PFSK-1 (cell line): ENCODE data around the gene PROCA1.
A peak's percentile ranks its signal among the peaks of the same experiment; 100 is the strongest.

ENCODE experiments used
- FOXP2 ChIP-seq: optimal IDR thresholded peaks from 2 replicates; pipeline ENCODE3; 2011; ENCODE audit warnings: borderline replicate concordance, control low read depth, inconsistent platforms; ENCODE audit not compliant: insufficient read depth; ENCODE audit errors: extremely low read length, extremely low read depth
- POLR2AphosphoS5 ChIP-seq: IDR thresholded peaks from 2 replicates; pipeline ENCODE4 v1.6.1; 2012; ENCODE audit warnings: low read depth, mild to moderate bottlenecking, control low read depth, low read length, moderate library complexity
- SIN3A ChIP-seq: IDR thresholded peaks from 2 replicates; pipeline ENCODE4 v1.6.1; 2012; ENCODE audit warnings: mild to moderate bottlenecking, low read length, moderate library complexity, borderline replicate concordance; ENCODE audit not compliant: insufficient read depth
- TAF1 ChIP-seq: IDR thresholded peaks from 2 replicates; pipeline ENCODE4 v1.6.1; 2012; ENCODE audit warnings: low read length, control low read depth, borderline replicate concordance; ENCODE audit not compliant: insufficient read depth
- TF ChIP-seq, protein P1 (sequence below), 2 experiments: IDR thresholded peaks; 2 replicates each; pipeline versions ENCODE4 v1.6.1 to v1.8.0; 2011 to 2012; ENCODE audit warnings: low read depth in 2 of 2, low read length in 2 of 2, control low read depth in 1 of 2, inconsistent platforms in 1 of 2, mild to moderate bottlenecking in 1 of 2, moderate library complexity in 1 of 2; ENCODE audit not compliant: insufficient read depth in 1 of 2

PROCA1 gene

DNA sequence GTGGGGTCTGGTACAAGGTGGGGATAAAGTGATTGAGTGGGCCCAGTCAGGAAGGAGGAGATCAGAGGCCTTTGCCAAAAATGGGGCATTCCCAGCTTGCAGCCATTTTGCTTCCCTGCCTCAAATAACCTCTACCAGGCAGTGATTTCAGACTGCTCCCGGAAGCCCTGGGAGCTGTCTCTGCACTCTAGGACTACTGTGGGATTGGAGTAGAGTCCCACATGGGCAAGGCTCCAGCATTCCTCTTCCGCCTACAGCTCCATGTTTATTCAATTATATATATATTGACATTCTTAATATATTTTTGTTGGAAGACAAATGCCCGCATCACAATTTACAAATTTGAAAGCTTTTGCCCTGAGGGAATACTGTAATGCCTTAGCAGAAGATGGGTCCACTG lies 36.2 kb downstream of the PROCA1 start:
- no peak for TF ChIP-seq TAF1

DNA sequence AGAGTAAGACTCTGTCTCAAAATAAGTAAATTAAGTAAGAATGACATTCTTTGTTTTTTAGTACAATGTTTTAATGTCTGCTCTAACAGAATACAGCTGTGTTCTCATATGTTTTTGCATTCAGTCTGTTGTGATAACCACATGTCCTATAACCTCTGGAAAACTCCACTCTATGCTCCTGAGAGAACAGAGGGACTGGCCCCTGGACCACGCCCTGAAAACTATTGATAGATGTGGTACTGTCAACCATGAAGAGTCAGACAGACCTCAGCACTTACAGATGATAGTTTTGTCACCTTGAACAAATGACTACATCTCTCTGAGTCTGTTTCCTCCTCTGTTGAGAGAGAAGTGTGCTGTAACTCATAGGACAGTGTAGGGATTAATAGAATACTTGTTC lies 41.8 kb downstream of the PROCA1 start:
- TF ChIP-seq SIN3A (no peak), TAF1 (no peak), FOXP2 (no peak), POLR2AphosphoS5 (no peak)
- TF ChIP-seq, protein P1, sequence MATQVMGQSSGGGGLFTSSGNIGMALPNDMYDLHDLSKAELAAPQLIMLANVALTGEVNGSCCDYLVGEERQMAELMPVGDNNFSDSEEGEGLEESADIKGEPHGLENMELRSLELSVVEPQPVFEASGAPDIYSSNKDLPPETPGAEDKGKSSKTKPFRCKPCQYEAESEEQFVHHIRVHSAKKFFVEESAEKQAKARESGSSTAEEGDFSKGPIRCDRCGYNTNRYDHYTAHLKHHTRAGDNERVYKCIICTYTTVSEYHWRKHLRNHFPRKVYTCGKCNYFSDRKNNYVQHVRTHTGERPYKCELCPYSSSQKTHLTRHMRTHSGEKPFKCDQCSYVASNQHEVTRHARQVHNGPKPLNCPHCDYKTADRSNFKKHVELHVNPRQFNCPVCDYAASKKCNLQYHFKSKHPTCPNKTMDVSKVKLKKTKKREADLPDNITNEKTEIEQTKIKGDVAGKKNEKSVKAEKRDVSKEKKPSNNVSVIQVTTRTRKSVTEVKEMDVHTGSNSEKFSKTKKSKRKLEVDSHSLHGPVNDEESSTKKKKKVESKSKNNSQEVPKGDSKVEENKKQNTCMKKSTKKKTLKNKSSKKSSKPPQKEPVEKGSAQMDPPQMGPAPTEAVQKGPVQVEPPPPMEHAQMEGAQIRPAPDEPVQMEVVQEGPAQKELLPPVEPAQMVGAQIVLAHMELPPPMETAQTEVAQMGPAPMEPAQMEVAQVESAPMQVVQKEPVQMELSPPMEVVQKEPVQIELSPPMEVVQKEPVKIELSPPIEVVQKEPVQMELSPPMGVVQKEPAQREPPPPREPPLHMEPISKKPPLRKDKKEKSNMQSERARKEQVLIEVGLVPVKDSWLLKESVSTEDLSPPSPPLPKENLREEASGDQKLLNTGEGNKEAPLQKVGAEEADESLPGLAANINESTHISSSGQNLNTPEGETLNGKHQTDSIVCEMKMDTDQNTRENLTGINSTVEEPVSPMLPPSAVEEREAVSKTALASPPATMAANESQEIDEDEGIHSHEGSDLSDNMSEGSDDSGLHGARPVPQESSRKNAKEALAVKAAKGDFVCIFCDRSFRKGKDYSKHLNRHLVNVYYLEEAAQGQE (IDR thresholded peaks at IDR 0.05; ENCODE audit: insufficient read depth in 1 of 2, low read depth in 2 of 2, low read length in 2 of 2) = no peak

DNA sequence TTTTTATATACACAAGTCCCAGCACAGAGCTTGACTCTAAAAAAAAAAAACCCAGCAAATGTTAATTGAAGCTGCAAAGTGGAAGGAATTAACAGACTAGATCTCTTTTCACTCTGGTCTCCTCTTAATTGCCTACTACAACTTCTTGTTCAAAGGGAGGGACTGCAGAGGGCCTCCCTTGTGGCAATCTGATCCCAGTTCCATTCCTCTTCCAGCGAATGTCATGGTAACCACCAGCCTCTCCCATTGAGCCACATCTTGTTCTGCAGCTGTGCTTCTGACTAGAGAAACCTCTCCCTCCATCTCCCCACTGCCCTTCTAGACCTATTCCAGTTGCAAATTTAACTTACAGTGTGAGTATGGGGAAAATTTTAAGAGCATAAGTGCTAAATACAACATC lies 43.8 kb downstream of the PROCA1 start:
- no peak for TF ChIP-seq FOXP2

DNA sequence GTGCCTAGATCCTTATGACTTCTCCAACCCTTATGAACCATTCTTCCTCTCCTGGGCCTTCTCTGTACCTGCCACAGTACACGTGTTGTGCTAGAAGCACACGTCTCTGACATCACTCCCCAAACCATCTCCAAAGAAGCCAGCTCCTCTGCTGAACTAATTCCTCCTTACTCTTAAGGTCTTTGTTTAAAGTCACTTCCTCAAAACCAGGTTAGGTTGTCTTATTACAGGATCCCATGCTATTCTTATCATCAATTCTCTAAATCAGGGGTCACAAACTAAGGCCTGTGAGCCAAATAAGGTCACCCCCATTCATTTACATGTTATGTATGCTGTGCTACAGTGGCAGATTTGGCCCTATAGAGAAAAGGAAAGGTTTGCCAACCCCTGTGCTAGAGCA lies 45.7 kb downstream of the PROCA1 start:
- TF ChIP-seq, protein P1 (IDR thresholded peaks at IDR 0.05; ENCODE audit: insufficient read depth in 1 of 2, low read depth in 2 of 2, low read length in 2 of 2) = no peak
- TF ChIP-seq FOXP2 (no peak), SIN3A (no peak), POLR2AphosphoS5 (no peak), TAF1 (no peak)

DNA sequence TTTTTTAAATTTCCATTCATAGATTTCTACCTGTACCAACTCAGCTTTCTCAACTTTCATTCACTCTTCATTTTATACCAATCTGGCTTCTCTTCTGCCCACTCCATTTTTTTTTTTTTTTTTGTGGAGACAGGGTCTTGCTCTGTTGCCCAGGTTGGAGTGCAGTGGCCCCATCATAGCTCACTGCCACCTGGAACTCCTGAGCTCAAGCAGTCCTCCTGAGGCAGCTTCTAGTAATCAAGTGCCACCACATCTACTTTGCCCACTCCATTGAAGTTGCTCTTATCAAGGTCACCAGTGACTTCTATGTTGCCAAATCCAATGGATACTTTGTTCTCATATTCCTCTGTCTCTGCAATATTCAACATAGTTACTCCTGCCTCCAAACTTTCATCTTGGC lies 48.0 kb downstream of the PROCA1 start:
- TF ChIP-seq POLR2AphosphoS5 = no peak

DNA sequence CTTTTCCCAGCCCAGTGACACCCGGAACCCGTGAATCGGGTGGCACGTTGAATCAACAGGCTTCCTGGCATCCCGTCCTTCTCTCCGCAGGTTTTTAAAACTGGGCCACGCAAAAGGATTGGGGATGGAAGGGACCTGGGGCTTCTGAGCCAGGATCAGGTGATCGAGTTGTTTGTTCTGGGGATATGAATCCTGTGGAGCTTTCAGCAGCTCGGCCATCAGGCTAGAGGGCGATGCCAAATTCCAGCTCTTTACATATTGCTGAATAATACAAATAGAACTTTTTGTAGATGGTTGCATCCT lies 49.2 kb downstream of the PROCA1 start:
- TF ChIP-seq POLR2AphosphoS5 (no peak), SIN3A (no peak)
- TF ChIP-seq, protein P1 (IDR thresholded peaks at IDR 0.05; ENCODE audit: insufficient read depth in 1 of 2, low read depth in 2 of 2, low read length in 2 of 2) = no peak

DNA sequence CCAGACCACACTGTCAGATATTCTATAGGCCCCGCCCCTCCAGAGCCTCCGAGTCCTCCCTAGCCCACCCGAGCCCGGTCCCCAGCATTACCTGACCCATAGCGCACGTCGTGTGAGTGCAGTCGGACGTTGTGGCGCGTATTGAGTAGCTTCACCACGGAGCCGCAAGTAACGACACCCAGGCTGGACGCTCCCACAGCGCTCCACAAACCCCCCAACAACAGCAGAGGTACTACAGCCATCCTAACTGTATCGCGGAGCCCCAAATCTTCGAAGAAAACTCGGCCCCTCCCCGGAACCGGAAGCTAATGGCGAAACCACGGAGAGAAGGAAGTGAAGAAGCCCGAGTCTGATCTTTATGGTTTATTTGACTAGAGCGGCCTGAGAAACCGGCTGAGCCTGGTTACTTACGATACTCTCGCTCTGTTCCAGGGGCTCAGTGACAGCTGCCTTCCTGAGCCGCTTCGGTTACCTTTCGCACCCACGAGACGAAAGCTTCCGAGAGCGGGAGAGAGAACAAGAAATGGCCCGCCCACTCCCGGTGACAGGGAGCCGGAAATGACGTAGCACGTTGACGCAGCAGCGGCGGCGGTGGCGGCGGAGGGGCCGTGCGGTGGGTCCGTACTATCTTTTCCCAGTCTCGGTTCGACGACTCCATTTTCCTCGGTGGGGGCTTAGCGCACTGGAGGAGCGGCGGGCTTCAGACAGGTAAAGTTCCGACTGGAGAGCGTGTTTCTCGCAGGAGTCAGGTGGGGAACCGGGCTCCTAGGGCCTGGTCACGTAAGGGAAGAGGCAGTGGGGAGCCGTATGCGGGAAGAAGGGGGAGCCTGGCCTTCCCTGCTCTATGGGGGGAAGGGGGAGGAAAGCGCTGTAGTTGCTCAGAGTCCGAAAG lies 49.8 kb downstream of the PROCA1 start, which contains the start of the genes SDF2 and SUPT6H:
Gene SDF2, minus strand, starts transcription at position 272 of the 892 bp plus-strand sequence. Its CDS starts 30 bp downstream, at position 242.
Gene SUPT6H, plus strand, starts transcription at position 571 of the 892 bp plus-strand sequence. CDS start 11,197 bp downstream, outside the sequence.
- TF ChIP-seq FOXP2 (peak; percentile 60), POLR2AphosphoS5 (peak; percentile 87), SIN3A (peak; percentile 69; the same call in 1 of the 2 replicates), TAF1 (peak; percentile 82)
- TF ChIP-seq, protein P1 (IDR thresholded peaks at IDR 0.05; ENCODE audit: insufficient read depth in 1 of 2, low read depth in 2 of 2, low read length in 2 of 2) = no peak
